OCI-LY1 (cell line): ENCODE results near the gene EML2.

ENCODE experiments used
- CTCF ChIP-seq: fragments of 200-600 bp; sonication (generic), shearing (Covaris generic); IDR thresholded peaks from 2 replicates; pipeline ENCODE4 v1.5.1; 2017; ENCODE audit warnings: mild to moderate bottlenecking, antibody characterized with exemption, low read length, moderate library complexity, mixed read lengths
- EZH2 ChIP-seq: fragments of 200-600 bp; sonication (generic), shearing (Covaris generic); IDR thresholded peaks from 2 replicates; pipeline ENCODE4 v1.8.0; 2017; ENCODE audit warnings: borderline replicate concordance, mixed run types, mild to moderate bottlenecking, antibody characterized with exemption, low read length, moderate library complexity, mixed read lengths

- TF ChIP-seq CTCF (no peak), EZH2 (no peak)
These were observed 49.4 kb downstream of the EML2 start for GRCh38 chr19:45589768-45590167.
